KMS-11 (cell line): ENCODE data around the gene PDZD7.

Experiments
- H2AFZ ChIP-seq: fragments of 200-600 bp; sonication (generic); 2 replicates; pipeline ENCODE4 v1.6.1; 2016; ENCODE audit warnings: antibody characterized with exemption, mixed run types, low read depth
- H3K27ac ChIP-seq: fragments of 200-600 bp; sonication (generic); 2 replicates; pipeline ENCODE4 v1.6.1; 2016; ENCODE audit warnings: mild to moderate bottlenecking, mixed run types
- H3K27me3 ChIP-seq: fragments of 200-600 bp; sonication (generic); 2 replicates; pipeline ENCODE4 v1.6.1; 2017; ENCODE audit warnings: mild to moderate bottlenecking, low read depth, mixed run types, moderate library complexity; ENCODE audit not compliant: insufficient read depth
- H3K36me3 ChIP-seq: fragments of 200-600 bp; sonication (generic); 2 replicates; pipeline ENCODE4 v1.6.1; 2017; ENCODE audit warnings: mild to moderate bottlenecking, mixed run types; ENCODE audit not compliant: insufficient read depth
- H3K4me1 ChIP-seq: fragments of 200-600 bp; sonication (generic); 2 replicates; pipeline ENCODE4 v1.6.1; 2016; ENCODE audit warnings: mild to moderate bottlenecking, low read depth, mixed run types; ENCODE audit not compliant: poor library complexity, severe bottlenecking
- H3K4me2 ChIP-seq: fragments of 200-600 bp; sonication (generic); 2 replicates; pipeline ENCODE4 v1.7.0; 2016; ENCODE audit warnings: mild to moderate bottlenecking, mixed run types
- H3K4me3 ChIP-seq: fragments of 200-600 bp; sonication (generic); IDR thresholded peaks from 2 replicates; pipeline ENCODE4 v1.6.1; 2017; ENCODE audit warnings: low read depth, low read length, mixed read lengths; ENCODE audit not compliant: insufficient read depth
- H3K79me2 ChIP-seq: fragments of 200-600 bp; sonication (generic); 2 replicates; pipeline ENCODE4 v1.6.1; 2016; ENCODE audit warnings: low read depth, mixed run types; ENCODE audit not compliant: insufficient read depth
- H3K9ac ChIP-seq: fragments of 200-600 bp; sonication (generic); 2 replicates; pipeline ENCODE4 v1.6.1; 2016; ENCODE audit warnings: mild to moderate bottlenecking, mixed run types
- H4K20me1 ChIP-seq: fragments of 200-600 bp; sonication (generic); 2 replicates; pipeline ENCODE4 v1.6.1; 2016; ENCODE audit warnings: mild to moderate bottlenecking, mixed run types; ENCODE audit not compliant: insufficient read depth
- TF ChIP-seq, protein P1 (sequence below): fragments of 200-600 bp; sonication (generic); conservative IDR thresholded peaks from 2 replicates; pipeline ENCODE4 v1.6.1; 2017; ENCODE audit warnings: low read depth, mild to moderate bottlenecking, antibody characterized with exemption, low read length, moderate library complexity, mixed read lengths

The PDZD7 gene

DNA sequence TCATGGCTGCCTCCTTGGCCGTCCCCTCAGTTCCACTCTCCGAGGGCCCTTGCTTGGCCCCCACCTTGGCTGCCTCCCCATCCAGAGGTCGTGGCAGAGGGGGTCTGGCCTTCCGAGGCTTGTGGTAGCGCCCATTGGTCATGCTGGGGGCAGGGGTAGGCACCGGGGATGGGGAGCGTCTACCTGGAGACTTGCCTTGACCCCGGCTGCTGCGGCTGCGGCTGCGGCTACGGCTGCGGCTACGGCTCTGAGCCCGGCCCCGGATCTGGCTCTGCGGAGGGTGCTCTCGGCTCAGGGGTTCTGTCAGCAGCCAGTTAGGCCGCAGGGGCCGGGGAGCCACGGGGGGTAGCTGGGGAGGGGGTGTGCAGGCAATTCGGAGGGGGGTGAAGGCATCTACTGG is 20.6 kb downstream of the PDZD7 start:
- TF ChIP-seq, protein P1, sequence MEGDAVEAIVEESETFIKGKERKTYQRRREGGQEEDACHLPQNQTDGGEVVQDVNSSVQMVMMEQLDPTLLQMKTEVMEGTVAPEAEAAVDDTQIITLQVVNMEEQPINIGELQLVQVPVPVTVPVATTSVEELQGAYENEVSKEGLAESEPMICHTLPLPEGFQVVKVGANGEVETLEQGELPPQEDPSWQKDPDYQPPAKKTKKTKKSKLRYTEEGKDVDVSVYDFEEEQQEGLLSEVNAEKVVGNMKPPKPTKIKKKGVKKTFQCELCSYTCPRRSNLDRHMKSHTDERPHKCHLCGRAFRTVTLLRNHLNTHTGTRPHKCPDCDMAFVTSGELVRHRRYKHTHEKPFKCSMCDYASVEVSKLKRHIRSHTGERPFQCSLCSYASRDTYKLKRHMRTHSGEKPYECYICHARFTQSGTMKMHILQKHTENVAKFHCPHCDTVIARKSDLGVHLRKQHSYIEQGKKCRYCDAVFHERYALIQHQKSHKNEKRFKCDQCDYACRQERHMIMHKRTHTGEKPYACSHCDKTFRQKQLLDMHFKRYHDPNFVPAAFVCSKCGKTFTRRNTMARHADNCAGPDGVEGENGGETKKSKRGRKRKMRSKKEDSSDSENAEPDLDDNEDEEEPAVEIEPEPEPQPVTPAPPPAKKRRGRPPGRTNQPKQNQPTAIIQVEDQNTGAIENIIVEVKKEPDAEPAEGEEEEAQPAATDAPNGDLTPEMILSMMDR, result no peak
- Histone ChIP-seq H3K4me1 (peaks cover 15% of the 10 kb centered on the region), H3K4me2 (no peak overlapping the region)

GRCh38 chr10:101008823-101009423 is 22.0 kb downstream of the PDZD7 start:
- Histone ChIP-seq H2AFZ (no peak overlapping the region), H3K9ac (no peak overlapping the region), H3K36me3 (no peaks in the 10 kb centered on the region), H3K4me1 (peaks cover 8% of the 10 kb centered on the region), H3K4me3 (no peak overlapping the region), H3K79me2 (no peaks in the 10 kb centered on the region), H4K20me1 (no peaks in the 10 kb centered on the region), H3K4me2 (no peak overlapping the region), H3K27me3 (no peaks in the 10 kb centered on the region), H3K27ac (no peak overlapping the region)
- TF ChIP-seq, protein P1, result no peak

More for the DNA sequence above, 20.6 kb downstream of the PDZD7 start:
- no peak overlapping the region for H3K9ac ChIP-seq
- H3K27me3 ChIP-seq, result no peaks in the 10 kb centered on the region
- no peaks in the 10 kb centered on the region for H3K79me2 ChIP-seq
- H4K20me1 ChIP-seq, result no peaks in the 10 kb centered on the region
- H2AFZ ChIP-seq, result no peak overlapping the region
- H3K4me3 ChIP-seq, result no peak overlapping the region
- no peaks in the 10 kb centered on the region for H3K36me3 ChIP-seq
- no peak overlapping the region for H3K27ac ChIP-seq

DNA sequence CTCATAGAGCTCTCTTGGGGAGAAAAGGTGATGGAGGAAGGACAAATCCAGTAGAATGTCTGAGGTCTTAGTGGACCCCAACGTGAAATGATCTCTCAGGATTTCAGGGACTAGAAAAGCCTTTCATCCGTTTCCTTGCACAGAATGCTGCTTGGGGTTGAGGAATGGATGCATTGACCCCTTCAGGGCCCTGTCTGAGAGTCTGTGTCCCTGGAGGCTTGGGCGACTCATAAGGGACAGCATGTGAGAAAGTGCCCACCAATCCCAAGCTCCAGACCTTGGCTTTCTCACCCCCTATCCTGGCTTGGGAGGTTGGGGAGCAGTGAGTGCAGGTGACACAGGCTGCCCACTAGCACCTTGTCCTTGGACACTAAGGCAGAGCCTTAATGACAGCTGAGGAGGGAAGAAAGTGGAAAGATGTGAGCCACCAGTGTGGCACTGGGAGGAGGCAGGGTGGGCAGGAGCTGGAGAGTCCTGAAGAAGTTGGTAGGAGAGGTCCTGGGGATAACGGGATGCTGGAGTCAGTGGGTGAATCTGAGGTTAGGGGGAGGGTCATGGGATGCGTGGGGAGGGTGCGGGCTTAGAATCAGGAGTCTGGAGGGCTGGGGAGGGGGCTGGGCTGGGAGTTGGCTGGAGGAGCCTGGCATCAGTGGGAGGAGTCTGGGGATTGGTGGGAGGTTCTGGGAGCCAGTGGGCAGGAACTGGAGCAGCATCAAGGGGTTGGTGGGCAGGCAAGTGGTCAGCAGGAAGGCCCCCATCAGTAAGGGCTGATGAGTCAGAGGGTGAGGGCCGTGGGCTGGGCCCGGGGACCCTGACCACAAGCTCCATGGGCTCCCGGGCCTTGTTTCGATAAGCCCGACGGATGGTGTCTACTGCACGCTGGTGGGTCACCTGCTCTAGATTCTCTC is 22.8 kb downstream of the PDZD7 start:
- TF ChIP-seq, protein P1, result no peak
- Histone ChIP-seq H4K20me1 (no peaks in the 10 kb centered on the region), H3K36me3 (no peaks in the 10 kb centered on the region), H3K27ac (no peak overlapping the region), H2AFZ (no peak overlapping the region), H3K4me2 (no peak overlapping the region), H3K27me3 (no peaks in the 10 kb centered on the region), H3K4me1 (peaks cover 3% of the 10 kb centered on the region), H3K4me3 (no peak overlapping the region), H3K9ac (no peak overlapping the region), H3K79me2 (no peaks in the 10 kb centered on the region)

GRCh38 chr10:101007099-101007711 is 23.7 kb downstream of the PDZD7 start:
- no peak overlapping the region for H3K27ac ChIP-seq
- no peak overlapping the region for H2AFZ ChIP-seq
- no peaks in the 10 kb centered on the region for H3K27me3 ChIP-seq
- H3K36me3 ChIP-seq, result no peaks in the 10 kb centered on the region
- H3K79me2 ChIP-seq, result no peaks in the 10 kb centered on the region
- TF ChIP-seq, protein P1, result no peak
- H3K4me2 ChIP-seq, result no peak overlapping the region
- H3K4me1 ChIP-seq, result peaks cover under 1% of the 10 kb centered on the region
- H3K9ac ChIP-seq, result no peak overlapping the region
- no peaks in the 10 kb centered on the region for H4K20me1 ChIP-seq
- no peak overlapping the region for H3K4me3 ChIP-seq
